Measurements from ENCODE around the gene MICAL2.

MICAL2 gene

DNA sequence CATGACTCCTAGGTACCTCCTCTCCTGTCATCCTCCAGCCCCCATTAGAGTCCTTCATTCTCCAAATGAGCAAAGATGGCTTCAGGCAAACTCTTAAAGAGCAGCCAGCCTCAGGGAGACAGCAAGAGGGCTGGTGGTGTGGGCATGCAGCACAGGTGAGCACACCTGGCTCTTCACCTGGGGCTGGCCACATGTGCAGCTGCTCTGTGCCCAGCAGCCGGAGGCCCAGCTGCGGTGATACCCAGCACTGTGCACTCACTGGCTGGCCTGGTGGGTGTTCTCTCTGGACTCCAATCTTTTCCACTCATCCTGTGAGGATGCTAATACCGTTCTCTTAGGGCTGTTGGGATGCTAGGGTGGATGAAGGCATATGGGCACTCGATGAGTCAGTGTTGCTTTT, 160.9 kb downstream of the MICAL2 start:
- DNase-seq (ENCODE audit: low read depth in 3 of 3), result no peak

DNA sequence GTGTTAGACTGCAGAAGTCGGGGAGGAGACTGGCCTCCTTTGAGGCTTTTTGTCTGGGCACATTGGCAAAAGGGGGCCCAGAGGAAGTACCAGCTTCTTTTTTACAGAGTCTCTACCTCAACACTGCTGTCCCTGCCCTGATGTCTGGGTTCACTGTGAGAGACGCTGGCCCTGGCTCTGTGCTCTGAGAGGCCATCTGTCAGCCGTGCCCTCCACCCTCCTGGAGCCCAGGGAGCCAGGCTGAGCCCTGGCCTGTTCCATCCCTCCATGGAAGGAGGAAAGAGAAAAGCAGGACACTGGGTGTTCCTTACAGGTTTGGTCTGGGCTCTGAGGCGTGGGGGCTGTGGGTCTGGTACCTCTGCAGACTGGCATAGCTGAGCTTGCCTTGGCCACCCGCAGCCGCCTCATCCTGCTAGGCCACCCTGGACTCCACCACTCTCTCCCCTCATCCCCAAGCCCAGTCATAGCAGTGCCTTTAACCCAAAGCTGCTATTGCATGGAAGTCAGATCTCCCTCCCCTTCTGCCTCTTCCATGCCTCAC, 161.5 kb downstream of the MICAL2 start:
- DNase-seq (ENCODE audit: low read depth in 3 of 3), result no peak

DNA sequence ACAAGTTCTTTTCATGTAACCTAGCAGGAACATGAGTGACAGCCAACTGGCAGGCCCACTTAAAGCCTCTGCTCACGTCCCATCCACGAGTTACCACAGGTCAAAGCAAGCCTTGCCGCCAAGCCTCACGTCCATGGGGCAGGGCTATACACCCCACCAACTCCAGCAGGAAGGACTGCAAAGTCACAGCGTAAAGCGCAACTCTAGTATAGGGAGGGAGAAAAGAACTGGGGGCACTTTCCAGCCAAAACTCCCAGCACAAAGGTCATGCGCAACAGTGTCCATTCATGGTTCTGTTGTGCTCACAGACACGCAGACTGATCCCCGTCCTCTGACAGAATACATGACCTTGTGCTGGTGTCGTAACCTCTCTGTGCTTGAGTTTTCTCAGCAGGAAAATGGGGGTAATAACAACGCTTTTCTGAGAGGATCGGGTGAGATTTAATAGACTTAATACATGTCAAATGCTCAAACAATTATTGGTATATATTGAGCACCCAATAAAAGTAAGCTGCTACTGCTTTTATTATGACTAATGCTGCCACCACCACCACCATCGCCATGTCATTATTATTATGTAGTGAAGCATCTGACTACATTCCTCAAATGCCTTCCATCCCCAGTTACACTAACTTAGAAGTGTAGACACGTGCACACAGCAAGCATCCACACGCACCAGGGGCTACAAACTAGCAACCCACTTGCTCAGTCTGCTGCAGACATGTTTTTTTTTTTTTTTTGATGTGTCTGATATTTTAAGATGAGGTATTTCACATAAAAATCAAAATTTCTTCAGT, 162.6 kb downstream of the MICAL2 start:
- no peak for DNase-seq (ENCODE audit: low read depth in 3 of 3)

DNA sequence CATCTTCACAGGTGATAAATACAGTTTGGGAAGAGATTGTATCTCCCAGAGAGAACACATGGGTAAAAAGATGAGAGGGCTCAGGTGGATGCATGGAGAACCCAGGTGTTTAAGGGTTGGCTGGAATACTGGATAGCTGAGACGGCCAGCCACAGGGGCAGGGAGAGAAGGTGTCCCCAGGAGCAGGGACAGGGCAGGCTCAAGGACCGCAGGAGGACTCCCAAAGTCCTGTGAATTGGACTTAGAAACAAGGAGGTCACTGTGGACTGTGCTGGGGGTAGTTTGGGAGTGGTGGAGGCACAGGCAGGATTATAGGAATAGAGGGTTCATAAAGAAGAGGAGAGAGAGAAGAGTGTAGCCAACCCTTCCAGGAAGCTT, 163.2 kb downstream of the MICAL2 start:
- DNase-seq (ENCODE audit: low read depth in 3 of 3), result no peak

DNA sequence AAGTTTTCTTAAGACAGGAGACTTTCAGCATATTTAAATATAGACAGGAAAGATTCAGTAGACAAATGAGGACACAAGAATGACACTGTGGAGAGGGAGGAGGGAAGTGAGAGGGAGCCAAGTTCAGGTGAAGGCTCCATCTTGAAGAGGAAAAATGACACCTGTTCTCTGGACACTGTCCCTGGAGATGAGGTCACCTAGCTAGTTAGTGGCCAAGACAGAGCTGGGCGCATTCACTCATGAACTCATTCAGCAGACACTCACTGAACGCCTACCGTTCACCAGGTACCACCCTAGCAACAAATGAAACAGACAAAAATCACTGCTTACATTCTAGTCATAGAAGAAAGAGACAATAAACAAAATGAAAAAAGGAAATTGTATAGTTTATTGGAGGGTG, 163.7 kb downstream of the MICAL2 start:
- DNase-seq (ENCODE audit: low read depth in 3 of 3), result no peak

DNA sequence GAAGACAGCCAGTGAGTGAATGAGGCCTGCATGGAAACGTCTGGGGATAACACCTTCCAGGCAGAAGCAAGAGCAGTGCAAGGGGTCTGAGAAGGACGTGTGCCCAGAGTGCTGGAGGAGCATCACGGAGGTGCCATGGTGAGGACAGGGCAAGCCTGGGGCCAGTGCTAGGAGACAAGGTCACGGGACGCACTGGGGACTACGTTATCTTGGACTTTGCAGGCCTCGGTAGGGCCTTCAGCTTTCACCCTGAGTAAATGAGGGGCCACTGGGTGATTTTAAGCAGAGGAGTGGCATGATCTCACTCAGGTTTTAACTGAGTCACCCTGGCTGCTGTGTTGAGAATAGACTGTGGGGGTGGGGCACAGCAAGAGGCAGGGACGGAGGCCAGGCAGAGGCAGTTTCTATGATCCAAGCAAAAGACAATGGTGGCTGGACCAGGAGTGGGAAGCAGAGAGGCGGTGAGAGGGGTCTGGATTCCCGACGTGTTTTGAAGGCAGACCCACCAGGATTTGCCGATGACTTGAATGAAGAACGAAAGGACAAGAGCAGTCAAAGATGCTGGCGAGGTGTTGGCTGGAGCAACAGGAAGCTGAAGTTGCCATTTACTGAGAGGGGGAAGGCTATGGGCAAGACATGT, 164.3 kb downstream of the MICAL2 start:
- DNase-seq (ENCODE audit: low read depth in 3 of 3), result no peak

DNA sequence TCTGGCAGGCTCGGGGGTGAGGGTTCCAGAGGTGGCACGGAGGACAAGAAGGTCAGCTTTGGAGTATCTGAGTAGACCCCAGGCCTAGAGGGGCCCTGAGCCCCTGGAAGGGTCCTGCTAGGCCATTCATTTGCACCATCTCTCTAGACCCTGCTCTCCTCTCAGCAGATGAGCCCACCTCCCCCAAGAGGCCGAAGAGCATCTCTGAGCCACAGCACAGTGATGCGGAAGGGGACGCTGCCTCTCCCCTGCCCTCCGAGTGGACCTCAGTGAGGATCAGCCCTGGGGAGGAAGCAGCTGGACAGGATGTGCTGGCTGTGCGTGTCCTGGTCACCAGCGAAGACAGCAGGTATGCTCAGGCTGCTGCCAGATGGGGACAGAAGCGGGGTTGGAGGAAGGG, 165.4 kb downstream of the MICAL2 start:
- no peak for DNase-seq (ENCODE audit: low read depth in 3 of 3)

DNA sequence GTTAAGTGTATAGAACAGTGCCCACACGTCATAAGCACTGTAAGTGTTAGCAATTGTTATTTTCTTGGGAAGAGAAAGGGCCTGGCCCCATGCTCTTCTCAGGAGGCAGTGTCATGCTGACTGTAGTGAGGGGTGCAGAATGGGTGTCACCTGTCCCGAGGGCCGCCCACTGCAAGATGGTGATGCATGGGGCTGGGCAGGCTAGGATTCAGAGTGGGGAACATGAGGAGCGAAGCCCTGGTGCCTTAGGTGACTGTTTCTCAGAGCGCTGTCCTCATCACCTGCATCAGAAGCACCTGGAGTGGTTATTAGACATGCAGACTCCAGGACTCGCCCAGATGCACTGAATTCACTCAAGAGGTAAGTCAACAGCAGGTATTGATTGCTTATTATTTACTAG, 166.0 kb downstream of the MICAL2 start:
- DNase-seq (ENCODE audit: low read depth in 3 of 3), result no peak

DNA sequence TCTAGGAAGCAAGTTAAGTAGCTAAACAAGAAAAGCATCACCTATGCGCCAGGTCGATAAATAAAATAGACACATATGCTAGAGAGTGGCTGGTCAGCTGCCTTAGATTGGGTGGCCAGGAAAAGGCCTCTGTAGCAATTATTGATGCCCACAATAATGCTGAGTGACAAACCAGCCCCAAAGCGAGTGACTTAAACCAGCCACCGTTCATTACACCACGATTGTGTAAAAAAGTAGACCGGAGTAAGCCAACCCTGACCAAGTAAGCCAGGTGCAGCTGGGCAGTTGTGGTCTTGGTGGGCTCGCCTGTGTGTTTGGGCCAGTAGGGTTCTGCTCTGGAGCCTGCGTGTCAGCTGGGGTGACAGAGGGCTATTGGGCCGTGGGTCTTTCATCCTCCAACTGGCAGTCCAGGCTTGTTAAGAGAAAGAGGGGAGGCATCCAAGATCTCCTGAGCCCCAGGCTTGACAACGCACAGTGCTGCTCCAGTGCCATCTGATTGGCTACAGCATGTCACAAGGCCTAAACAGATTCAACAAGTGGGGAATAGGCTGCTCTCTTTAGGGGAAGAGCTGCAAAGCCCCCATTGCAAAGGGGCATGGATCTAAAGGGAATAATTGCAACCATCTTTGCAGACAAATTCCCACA, 166.6 kb downstream of the MICAL2 start:
- no peak for DNase-seq (ENCODE audit: low read depth in 3 of 3)

DNA sequence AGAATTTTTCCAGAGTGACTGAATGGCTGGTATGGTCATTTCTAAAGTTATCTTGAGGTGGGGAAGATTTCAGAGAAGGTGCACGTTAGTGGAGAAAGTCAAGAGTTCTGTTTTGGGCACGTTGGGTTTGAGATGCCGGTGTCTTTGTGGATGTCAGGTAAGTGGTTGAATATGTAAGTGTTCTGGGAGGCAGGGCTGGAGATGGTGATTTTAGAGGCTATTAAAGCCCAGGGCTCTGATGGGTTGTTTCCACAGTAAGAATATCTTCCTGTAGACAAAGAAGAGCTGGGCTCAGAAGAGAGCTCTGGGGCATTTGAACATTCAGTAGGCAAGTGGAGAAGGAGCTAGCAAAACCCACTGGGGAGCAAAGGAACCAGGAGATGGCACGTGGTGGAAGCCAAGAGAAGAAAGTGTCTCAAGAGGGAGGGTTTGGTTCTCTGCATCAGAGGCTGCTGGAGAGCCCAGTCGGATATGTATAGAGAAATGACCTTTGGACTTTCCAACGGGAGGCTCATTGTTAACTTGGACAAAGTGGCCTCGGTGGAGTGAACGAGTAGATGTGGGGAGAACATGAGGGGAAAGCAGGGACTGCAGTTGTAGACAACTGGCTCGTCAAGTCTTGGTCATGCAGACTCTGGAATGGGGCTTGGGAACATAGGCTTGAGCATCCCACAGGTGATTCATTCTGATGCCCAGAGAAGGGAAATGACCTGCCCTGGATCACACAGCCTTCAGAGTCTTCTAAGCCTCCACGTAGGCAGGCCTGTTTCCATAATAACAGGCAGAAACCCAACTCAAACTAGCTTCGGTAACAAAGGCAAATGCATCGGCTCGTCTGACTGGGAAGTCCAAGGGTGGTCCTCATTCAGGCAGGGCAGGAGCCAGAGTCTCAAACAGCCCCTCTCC, 168.6 kb downstream of the MICAL2 start:
- DNase-seq (ENCODE audit: low read depth in 3 of 3), result no peak

DNA sequence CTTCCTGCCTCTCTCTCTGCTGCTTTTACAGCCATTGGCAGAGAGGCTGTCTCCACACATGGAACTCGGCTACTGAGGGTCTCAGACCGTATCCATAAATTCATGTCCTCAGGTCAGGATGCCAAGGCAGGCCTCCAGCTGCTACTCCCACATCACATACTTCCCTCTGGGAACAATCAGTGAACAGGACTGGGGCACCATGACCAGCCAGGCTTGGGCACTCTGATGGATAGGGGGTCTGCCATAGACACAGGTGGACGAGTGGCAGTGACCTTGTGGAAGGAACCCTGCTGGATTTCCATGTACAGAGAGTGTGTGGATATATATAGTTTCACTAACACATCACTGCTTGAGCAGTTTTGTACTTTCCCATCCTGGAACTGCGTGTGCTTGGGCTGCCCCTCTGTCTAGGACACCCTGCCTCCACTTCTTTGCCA, 169.3 kb downstream of the MICAL2 start:
- no peak for DNase-seq (ENCODE audit: low read depth in 3 of 3)

DNA sequence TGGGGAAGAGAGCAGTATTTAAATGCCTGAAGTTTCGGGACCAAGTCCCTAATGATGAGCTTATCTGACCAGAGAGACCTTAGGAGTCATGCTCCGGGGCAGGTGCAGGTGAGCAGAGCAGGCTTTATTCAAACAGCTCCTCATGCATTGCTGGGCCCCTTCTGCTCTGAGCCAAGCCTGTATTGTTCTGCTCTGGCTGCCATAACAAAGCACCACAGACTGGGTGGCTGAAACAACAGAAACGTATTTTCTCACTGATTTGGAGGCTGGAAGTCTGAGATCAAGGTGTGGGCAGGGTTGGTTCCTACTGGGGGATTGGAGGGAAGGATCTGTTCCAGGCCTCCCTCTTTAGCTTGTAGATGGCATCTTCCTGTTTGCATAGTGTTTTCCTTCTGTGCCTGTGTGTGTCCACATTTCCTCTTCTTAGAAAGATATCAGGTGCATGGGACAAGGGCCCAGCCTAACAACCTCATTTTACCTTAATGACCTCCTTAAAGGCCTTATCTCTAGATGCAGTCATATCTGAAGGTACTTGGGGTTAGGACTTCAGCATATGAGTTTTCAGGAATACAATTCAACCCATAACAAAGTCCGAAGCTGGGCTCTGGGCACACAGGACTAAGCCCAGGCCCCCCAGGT, 169.9 kb downstream of the MICAL2 start:
- no peak for DNase-seq (ENCODE audit: low read depth in 3 of 3)

DNA sequence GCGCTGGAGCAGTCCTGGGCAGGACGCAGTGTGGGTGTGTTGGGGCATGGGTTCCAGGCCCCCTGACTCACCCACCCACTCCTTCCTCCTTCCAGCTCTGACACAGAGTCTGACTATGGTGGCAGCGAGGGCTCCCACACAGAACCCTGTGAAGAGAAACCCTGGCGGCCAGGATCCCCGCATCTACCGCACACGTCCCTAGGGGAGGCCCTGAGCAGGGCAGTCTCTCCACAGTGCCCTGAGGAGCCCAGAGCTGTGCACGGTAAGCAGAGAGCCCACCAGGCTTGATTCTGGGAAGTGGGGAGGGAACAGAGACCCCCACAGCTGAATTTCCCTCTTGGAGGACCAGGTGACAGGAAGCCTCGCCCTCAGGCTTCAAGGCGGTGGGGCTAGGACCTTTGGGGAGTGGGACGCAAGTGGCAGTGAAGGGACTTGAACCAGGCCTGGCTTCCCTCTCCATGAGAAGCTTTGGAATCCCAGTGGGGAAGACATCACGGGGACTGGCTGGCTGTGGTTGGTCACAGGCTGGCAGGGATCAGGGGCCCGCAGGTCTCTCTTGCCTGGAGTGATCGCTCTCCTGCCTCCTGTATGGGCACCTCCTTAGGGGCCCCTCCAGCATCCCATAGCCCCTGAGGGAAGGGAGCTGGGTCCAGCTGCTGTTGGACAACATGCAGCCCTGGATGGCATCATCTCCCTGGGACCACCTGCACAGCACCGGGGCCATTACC, 170.6 kb downstream of the MICAL2 start:
- peak in 1 of 3 experiments; percentile 2 for DNase-seq (ENCODE audit: low read depth in 3 of 3)

DNA sequence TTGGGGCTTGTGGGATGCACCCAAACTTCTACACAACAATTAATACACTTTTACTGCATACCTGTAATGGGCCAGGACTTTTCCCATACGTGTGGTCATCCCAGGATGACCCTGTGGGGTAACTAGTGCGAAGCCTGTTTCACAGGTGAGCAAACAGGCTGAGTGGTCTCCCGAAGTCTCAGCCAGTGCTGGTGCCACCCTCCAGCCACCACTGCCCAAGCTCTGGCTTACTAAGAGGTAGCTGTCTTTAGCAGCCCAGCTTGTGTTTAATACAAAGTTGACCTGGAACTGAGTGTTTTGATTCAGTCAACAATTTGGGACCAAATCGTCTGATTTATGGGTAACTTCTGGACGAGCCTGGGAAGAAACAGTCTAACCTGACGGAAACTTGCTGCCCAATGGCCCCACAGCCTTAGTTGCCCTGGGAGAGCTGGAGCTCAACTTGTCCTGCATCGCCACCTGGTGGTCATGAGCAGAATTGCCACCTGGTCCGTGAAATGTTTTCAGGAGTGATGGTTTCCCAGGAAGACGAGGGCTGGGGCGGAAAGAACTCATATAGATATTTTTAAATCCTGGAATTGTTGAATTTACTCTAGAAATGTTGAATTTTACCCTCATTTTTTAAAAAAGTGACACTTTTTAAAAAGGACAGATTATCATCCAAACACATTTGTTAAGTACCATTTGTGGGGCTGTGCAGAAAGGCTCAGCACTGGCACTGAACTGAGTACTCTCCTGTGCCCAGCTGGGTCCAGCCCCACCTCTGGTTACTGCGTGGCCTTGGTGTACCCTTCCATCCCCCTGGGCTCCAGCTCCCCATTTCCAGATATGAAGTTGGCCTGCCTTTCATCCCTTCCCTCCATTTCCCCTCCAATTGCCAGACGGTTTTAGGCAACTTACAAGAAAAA, 171.4 kb downstream of the MICAL2 start:
- DNase-seq (ENCODE audit: low read depth in 3 of 3), result peak; percentile 53 to 61 (median 60)

DNA sequence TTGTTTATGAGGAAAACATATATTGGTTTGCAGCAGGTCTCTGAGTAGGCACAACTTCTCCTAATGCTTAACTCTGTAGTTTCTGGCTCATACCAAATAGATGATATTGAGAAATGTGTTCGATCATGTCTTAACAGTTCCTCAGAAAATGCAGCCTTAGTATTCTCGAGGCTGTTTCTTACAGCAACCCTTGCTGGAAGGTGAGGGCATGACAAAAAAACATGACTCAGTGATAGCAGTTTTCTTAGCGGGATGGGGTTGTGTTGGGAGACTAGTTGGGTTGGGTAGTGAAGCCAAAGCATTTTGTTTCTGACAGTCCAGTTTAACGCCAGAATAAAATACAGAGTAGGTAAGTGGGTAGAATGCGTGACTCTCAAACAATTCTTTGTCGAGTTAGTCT, 172.3 kb downstream of the MICAL2 start:
- no peak for DNase-seq (ENCODE audit: low read depth in 3 of 3)

DNA sequence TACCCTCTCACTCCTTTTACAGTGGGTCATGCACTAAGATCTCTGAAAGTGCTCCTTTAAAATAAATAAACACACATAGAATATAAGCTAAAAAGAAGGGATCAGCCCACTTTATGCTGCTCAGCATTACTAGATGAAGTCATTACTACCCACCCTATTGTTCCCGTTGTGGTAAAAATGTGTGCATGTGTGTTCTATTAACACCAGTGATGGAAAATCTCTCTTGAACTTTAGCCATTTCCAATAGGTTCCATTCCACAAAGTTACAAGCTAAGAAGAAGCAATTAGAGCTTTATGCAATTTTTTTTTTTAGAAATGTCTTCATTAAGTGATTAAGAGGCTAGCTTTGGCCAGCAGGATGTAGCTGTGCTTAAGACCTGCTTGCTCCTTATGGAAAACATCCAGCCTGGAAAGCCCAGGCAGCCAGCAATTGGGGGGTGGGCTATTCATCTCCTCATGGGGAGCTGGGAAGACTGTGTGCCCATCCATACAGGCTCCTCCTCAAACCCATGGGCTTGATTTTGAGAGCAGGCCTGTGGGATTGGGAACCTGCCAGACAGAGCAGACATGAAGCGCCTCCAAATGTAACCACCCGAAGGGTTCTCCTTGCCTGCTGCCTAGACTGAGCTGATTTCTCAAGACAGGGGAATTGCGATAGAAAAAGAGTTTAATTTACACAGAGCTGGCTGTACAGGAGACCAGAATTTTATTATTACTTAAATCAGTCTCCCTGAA, 174.1 kb downstream of the MICAL2 start:
- no peak for DNase-seq (ENCODE audit: low read depth in 3 of 3)

DNA sequence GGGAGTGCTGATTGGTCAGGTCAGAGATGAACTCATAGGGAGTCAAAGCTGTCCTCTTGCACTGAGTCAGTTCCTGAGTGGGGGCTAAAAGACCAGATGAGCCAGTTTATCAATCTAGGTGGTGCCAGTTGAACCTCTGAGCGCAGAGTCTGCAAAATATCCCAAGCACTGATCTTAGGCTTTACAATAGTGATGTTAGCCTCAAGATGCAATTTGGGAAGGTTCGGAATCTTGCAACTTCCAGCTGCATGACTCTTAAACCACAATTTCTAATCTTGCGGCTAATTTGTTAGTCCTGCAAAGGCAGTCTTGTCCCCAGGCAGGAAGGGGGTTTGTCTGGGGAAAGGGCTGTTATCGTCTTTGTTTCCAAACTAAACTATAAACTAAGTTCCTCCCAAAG, 174.7 kb downstream of the MICAL2 start:
- no peak for DNase-seq (ENCODE audit: low read depth in 3 of 3)

DNA sequence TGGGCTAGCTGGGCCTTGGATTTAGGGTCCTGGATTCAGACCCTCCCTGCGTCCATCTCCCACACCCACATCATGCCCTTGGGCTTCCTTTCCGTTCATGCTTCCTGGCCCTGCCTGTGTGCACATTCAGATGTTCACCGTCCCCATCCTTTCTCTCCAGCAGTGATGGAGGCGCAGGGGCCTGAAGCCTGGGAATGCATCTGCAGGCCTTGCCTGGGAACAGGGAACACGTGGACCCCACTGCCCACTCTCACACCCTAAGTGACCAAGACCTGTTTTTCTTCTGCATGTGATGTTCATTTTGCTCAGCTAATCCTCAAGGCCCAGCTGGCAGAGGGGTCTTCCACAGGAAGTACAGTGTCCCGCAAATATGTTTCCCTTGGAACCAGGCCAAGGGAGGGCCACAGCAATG, 175.4 kb downstream of the MICAL2 start:
- no peak for DNase-seq (ENCODE audit: low read depth in 3 of 3)

DNA sequence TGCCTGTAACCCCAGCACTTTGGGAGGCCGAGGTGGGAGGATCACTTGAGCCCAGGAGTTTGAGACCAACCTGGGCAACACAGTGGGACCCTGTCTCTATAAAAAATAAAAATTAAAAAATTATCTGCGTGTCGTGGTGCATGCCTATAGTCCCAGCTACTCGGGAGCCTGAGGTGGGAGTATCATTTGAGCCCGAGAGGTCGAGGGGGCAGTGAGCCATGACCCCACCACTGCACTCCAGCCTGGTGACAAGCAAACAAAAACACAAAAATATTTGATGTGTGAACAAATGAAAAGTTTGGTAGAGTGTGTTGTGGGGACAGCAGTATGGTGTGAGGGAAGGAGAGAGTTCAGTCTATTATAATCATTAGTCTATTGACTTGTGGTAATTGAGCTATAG, 176.2 kb downstream of the MICAL2 start:
- DNase-seq (ENCODE audit: low read depth in 3 of 3), result no peak
